ENCODE results near the gene OR4F29.
"Not testable (repeated sequence)": the region's sequence is repeated elsewhere in the genome, so short reads cannot be mapped to it uniquely, and the experiment has no call there.

The OR4F29 gene, protein sequence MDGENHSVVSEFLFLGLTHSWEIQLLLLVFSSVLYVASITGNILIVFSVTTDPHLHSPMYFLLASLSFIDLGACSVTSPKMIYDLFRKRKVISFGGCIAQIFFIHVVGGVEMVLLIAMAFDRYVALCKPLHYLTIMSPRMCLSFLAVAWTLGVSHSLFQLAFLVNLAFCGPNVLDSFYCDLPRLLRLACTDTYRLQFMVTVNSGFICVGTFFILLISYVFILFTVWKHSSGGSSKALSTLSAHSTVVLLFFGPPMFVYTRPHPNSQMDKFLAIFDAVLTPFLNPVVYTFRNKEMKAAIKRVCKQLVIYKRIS

GRCh38 chr1:451578-451977, at the start of gene OR4F29:
Gene OR4F29 (minus strand): TSS chr1:451678. CDS start chr1:451678, 0 bp downstream.
- H2AFZ ChIP-seq (ENCODE audit: low read depth, low read length); H3K4me1 ChIP-seq (ENCODE audit: insufficient read depth, low read length); H3K4me2 ChIP-seq (ENCODE audit: insufficient read depth, low read length); H4K20me1 ChIP-seq (ENCODE audit: insufficient read depth, low read length); H3K9ac ChIP-seq (ENCODE audit: low read depth, low read length); H3K27ac ChIP-seq (ENCODE audit: low read length); H3K4me3 ChIP-seq (ENCODE audit: low read depth in 1 of 2, low read length in 2 of 2); DNase-seq; H3K36me3 ChIP-seq (ENCODE audit: insufficient read depth, low read length); ATAC-seq (ENCODE audit: insufficient read depth, low read depth); H3K27me3 ChIP-seq (ENCODE audit: insufficient read depth, low read length, poor library complexity); H3K9me3 ChIP-seq (ENCODE audit: insufficient read depth, low read length, severe bottlenecking); H3K79me2 ChIP-seq (ENCODE audit: insufficient read depth, low read length): not testable (repeated sequence)
